HG03095 (cell line): ENCODE data around the gene ZNF26.

Source experiments
- ATAC-seq: cut with Tn5 transposase; IDR thresholded peaks from one replicate; pipeline ENCODE4 v1.9.1; 2021; ENCODE audit warnings: moderate library complexity; ENCODE audit not compliant: unreplicated experiment

ZNF26 gene

DNA sequence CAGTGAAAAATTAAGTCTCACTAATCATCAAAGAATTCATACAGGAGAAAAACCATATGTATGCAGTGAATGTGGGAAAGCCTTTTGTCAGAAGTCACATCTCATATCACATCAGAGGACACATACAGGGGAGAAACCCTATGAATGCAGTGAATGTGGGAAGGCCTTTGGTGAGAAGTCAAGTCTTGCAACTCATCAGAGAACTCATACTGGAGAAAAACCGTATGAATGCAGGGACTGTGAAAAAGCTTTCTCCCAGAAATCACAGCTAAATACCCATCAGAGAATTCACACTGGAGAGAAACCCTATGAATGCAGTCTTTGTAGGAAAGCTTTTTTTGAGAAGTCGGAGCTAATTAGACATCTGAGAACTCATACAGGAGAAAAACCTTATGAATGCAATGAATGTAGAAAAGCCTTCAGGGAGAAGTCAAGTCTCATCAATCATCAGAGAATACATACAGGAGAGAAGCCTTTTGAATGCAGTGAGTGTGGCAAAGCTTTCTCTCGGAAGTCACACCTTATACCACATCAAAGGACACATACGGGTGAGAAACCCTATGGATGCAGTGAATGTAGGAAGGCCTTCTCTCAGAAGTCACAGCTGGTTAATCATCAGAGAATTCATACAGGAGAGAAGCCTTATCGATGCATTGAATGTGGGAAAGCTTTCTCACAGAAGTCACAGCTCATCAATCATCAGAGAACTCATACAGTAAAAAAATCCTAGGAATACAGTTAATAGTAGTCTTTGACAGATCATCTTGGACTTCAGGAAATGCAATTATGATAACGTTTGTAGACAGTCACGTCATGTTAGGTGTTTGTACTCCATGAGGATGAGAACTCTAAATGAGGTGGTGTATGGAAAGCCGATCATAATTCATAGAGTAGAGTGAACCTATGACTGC, 72.3 kb downstream of the ZNF26 start:
- ATAC-seq: no peak

GRCh38 chr12:133061954-133062353, 75.8 kb downstream of the ZNF26 start:
- no peak for ATAC-seq

GRCh38 chr12:133063556-133063955, 77.4 kb downstream of the ZNF26 start:
- no peak for ATAC-seq

DNA sequence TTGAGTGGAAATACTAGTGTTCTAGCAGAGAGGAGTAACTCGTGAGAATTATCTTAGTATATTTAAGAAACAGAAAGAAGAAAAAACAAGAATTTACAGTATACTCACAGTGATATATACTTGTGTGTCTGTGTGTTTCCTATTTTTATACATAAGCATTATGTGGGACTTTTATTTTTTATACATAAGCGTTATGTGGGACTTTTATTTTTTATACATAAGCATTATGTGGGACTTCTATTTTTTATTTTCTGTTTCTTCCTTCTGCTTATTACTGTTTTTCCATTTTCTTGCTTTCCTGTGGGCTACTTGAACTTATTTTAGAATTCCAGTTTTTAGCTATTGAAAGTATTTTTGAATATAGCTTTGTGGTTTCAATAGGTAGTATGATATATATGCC, 87.7 kb downstream of the ZNF26 start:
- no peak for ATAC-seq
